Ureter (tissue), 1 donor: ENCODE measurements around the gene LGALS7. TPM values are rescaled to one million over a fixed set of nuclear protein-coding genes. Genes with fewer than 3 reads are reported as not detected.
"Not testable (repeated sequence)": the region's sequence is repeated elsewhere in the genome, so short reads cannot be mapped to it uniquely, and the experiment has no call there.

Source experiments
- DNase-seq: peaks from one replicate; pipeline ENCODE4 v3.0.0-alpha.2; 2020; ENCODE audit warnings: low spot score
- total RNA-seq: library from RNA; stranded (reverse); gene quantifications from one replicate; pipeline ENCODE4 v1.2.4, GENCODE V29; 2023
- donor health status: DM: yes; HTN: yes; CAD: no.

The LGALS7 gene
- total RNA-seq: not detected

- no peak for DNase-seq
Observed at GRCh38 chr19:38773469-38774177, at the start of gene LGALS7. Gene LGALS7, minus strand, starts transcription at chr19:38773517. Its CDS starts 25 bp downstream, at chr19:38773492.

GRCh38 chr19:38821230-38821825 lies 48.0 kb upstream of the LGALS7 start:
- not testable (repeated sequence) for DNase-seq

- DNase-seq: no peak
Observed at GRCh38 chr19:38819231-38819920, 46.1 kb upstream of the LGALS7 start.

- no peak for DNase-seq
Observed at GRCh38 chr19:38817081-38817480, 43.8 kb upstream of the LGALS7 start.

- DNase-seq: no peak
Observed at GRCh38 chr19:38816131-38816750, 42.9 kb upstream of the LGALS7 start.

- DNase-seq: no peak
Observed at GRCh38 chr19:38815059-38816001, 42.0 kb upstream of the LGALS7 start.

DNA sequence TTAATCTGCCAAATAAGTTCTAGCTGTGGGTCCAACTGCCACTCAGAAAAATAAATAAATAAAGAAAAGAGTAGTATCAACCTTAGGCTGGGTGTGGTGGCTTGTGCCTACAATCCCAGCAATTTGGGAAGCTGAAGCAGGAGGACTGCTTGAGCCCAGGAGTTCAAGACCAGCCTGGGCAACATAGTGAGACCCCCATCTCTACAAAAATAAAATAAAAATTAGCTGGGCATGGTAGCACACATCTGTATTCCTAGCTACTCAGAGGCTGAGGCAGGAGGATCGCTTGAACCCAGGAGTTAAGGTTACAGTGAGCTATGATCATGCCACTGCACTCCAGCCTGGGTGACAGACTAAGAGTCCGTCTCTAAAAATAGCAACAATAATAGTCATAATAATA lies 40.6 kb upstream of the LGALS7 start:
- not testable (repeated sequence) for DNase-seq

DNA sequence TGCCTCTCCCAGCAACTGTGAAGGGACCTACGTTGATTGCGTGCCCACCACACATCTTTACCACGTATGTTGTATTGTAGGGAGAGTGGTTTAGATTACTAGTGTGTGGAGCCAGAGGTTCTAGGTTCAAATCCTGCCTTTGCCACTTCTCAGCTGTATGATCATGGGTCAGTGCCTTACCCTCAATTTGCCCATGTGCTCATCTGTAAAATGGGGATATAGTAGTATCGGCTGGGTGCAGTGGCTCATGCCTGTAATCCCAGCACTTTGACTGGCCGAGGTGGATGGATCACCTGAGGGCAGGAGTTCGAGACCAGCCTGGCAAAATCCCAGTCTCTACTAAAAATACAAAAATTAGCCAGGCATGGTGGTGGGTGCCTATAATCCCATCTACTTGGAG lies 40.0 kb upstream of the LGALS7 start:
- no peak for DNase-seq

DNA sequence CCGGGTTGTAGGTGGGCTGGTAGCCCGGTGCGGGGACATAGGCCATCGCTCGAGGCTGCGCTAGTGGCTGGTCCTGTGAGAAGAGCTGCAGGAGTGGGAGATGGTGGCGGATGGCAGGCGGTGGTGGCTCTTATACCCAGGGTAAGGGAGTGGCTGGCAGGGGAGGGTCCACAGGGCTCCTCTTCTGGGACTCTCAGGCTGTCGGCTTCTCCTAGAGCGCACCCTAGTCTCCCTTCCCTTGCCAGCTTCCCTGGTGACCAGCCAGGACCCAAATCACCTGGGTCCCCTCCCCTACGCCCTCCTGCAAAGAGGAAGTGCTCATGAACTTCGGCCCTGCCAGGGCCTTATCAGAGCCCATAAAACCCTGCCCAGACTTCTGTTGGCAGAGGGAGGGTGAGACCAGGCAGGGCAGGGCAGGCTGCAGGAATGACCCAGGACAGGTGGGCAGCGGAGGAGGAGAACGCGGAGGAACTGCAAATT lies 39.6 kb upstream of the LGALS7 start, which contains the start of gene LGALS4:
Gene LGALS4 (minus strand): TSS at position 105 of the 480 bp plus-strand sequence. CDS start 59 bp downstream, at position 46.
- no peak for DNase-seq

DNA sequence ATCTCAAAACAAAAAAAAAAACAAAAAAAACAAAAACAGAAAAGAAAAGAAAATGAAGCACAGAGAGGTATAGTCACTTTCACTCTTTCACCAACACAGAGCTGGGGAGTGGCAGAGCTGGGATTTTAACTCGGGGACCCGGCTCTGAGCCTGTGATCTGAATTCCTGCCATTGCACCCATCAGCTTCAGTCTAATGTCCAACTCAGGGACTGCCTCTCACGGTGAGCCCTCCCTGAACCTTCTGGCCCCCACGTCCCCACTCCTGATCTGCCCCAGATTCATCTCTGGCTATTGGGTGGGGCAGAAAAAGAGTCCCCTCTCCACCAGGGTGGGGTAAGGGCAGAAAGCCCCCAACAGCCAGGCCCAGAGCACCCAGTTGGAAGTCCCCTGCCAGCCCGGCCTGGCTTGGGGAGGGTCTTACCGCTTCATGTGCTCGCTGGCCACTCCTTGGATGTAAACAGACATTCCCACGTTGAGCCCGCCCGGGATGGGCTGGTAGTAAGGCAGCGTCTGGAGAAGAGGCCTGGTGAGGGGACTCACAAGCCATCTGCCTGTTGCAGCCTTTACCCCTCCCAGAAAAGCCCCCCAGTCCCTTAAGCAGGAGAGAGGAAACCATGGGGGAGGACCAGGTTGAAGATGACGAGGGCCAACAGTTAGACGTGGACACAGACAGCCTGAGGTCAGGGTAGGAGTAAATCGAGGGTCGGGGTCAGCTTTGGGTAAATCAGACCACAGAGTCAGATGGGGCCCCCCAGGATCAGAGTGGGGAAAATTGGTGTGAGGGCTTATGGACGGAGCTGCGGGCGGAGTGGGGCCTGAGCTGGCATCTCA lies 38.9 kb upstream of the LGALS7 start:
- DNase-seq: no peak

DNA sequence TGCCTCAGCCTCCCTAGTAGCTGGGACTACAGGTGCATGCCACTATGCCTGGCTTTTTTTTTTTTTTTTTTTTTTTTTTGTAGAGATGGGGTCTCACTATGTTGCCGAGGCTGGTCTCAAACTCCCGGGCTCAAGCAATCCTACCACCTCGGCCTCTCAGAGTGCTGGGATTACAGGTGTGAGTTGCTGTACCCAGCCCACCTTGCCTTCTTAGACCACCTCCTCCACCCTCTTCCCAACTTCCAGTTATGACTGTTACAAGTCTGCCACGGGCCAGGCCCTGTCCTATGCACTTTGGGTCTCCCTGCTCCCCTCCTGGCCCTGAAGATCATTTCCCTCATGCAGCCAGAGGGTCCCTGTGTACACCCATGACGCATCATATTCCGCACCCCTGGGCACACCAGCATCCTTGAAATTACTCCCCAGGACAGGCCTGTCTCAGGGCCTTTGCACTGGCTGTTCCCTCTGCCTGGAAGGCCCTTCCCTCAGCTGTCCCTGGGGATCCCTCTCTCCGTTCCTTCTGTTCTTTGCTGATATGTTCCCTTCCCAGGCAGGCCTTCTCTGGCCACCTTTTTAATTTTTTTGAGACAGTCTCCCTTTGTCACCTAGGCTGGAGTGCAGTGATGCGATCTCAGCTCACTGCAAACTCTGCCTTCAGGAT lies 36.4 kb upstream of the LGALS7 start:
- no peak for DNase-seq

- no peak for DNase-seq
Observed at GRCh38 chr19:38808741-38809140, 35.4 kb upstream of the LGALS7 start.

DNA sequence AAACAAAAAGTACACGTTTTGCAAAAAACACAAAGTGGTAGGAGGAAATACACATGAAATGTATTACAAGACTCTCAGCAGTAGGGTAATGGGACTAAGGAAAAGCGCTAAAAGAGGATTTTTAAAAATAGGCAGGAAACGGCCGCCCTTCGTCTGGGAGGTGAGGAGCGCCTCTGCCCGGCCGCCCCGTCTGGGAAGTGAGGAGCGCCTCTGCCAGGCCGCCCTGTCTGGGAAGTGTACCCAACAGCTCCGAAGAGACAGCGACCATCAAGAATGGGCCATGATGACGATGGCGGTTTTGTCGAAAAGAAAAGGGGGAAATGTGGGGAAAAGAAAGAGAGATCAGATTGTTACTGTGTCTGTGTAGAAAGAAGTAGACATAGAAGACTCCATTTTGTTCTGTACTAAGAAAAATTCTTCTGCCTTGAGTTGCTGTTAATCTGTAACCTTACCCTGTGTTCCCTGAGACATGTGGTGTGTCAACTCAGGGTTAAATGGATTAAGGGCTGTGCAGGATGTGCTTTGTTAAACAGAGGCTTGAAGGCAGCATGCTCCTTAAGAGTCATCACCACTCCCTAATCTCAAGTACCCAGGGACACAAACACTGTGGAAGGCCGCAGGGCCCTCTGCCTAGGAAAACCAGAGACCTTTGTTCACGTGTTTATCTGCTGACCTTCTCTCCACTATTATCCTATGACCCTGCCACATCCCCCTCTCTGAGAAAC lies 34.2 kb upstream of the LGALS7 start:
- DNase-seq: not testable (repeated sequence)

GRCh38 chr19:38806371-38806770 lies 33.1 kb upstream of the LGALS7 start:
- no peak for DNase-seq

DNA sequence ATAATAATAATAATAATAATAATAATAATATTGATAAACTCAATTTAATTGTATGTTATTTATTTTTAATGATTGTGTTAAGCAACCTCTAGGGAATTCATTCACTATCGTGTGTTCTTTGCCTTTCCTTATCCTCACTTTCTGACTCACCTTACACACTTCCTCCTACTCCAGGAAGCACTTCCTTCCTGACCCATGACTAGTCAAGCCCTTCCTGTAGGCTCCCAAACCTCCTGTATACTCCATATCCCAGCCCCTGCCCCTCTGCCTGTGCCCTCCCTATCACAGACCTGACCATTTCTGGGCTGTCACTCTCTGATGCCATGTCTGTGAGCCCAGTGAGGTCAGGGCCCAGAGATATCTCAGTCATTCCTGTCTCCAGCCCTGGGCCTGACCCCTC lies 31.9 kb upstream of the LGALS7 start:
- DNase-seq: no peak

DNA sequence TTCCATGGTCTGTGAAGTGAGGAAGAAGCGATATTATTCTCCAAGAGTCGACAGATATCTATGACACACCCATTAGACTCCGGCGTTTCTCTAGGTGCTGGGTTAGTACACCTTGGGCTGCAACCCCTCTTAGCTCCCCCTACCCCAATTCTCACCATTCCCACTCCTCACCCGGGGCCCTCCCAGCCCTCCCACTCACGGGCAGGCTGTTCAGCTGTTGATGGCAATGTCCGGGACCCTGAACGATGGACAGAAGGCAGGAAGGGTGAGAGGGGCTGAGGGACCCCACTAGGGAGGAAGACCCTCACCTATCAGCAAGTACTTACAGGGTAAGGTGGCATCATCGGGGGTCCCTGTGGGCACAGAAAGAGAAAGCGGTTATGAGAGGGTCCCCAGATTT lies 30.2 kb upstream of the LGALS7 start:
- DNase-seq: no peak

DNA sequence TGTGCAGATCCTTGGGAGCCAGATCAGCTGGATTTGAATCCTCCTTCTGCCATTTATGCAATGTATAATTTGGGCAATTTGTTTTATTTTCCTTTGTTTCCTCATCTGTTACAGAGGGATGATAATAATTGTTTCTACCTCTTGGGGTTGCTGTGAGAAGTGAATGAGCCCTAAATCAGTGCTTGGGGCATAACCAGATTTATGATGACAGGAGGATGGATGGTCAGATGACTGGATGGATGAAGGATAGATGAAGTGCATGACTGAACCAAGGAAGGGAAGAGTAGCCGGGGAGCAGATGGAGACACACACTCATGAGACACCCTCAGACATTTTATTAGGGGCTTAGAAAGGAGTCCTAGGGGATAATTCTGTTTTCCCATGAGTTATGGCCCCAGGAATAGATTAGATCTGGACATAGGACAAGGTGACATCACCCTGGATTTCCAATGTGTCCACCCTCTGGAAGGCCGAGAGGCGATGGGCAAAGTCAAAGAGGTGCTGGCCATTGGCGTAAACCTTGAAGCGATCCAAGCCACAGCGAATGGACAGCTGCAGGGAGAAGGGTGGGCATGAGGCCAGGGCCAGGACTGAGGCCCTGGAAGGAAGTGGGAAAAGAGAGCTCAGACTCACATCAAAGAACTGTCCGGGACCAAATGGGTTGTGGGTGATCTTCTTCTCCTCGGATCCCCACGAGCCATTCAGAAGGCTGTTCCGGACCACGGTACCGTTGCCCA lies 28.2 kb upstream of the LGALS7 start:
- no peak for DNase-seq
